GM19025 (cell line): ENCODE data around the gene POLN.
"Not testable (repeated sequence)": the region's sequence is repeated elsewhere in the genome, so short reads cannot be mapped to it uniquely, and the experiment has no call there.

Experiments used
- ATAC-seq: cut with Tn5 transposase; IDR thresholded peaks from one replicate; pipeline ENCODE4 v1.9.1; 2021; ENCODE audit warnings: mild to moderate bottlenecking, low read depth, moderate library complexity; ENCODE audit not compliant: unreplicated experiment

Gene POLN

GRCh38 chr4:2172161-2172560, 69.8 kb downstream of the POLN start:
- no peak for ATAC-seq

- no peak for ATAC-seq
Measured at GRCh38 chr4:2168469-2169319, 73.2 kb downstream of the POLN start.

- ATAC-seq = no peak
Measured at GRCh38 chr4:2166253-2166652, 75.7 kb downstream of the POLN start.

- no peak for ATAC-seq
Measured at GRCh38 chr4:2165391-2165790, 76.5 kb downstream of the POLN start.

- ATAC-seq = no peak
Measured at GRCh38 chr4:2163311-2163821, 78.6 kb downstream of the POLN start.

GRCh38 chr4:2161092-2161703, 80.7 kb downstream of the POLN start:
- ATAC-seq = not testable (repeated sequence)

- ATAC-seq = no peak
Measured at GRCh38 chr4:2159931-2160330, 82.0 kb downstream of the POLN start.

GRCh38 chr4:2155246-2155645, 86.7 kb downstream of the POLN start:
- no peak for ATAC-seq

GRCh38 chr4:2154215-2154740, 87.6 kb downstream of the POLN start:
- ATAC-seq = no peak

- ATAC-seq = no peak
Measured at GRCh38 chr4:2151544-2151943, 90.4 kb downstream of the POLN start.

- no peak for ATAC-seq
Measured at GRCh38 chr4:2150076-2150475, 91.8 kb downstream of the POLN start.

GRCh38 chr4:2142630-2143427, 99.1 kb downstream of the POLN start:
- no peak for ATAC-seq

GRCh38 chr4:2141762-2142451, 100.0 kb downstream of the POLN start:
- no peak for ATAC-seq

GRCh38 chr4:2141022-2141761, 100.7 kb downstream of the POLN start:
- no peak for ATAC-seq

- no peak for ATAC-seq
Measured at GRCh38 chr4:2138846-2139500, 102.9 kb downstream of the POLN start.

GRCh38 chr4:2136726-2137125, 105.2 kb downstream of the POLN start:
- no peak for ATAC-seq

GRCh38 chr4:2135083-2135482, 106.8 kb downstream of the POLN start:
- no peak for ATAC-seq

- no peak for ATAC-seq
Measured at GRCh38 chr4:2132438-2132837, 109.5 kb downstream of the POLN start.
